SK-N-SH treated with all-trans-retinoic acid at 6 μM for 48 hours (cell line): ENCODE results near the gene CCDC88C.

Experiments used
- ARNTL ChIP-seq: fragments of 450-650 bp; formaldehyde crosslinking; IDR thresholded peaks from 2 replicates; pipeline ENCODE4 v1.5.0; 2020; ENCODE audit warnings: low read depth, mild to moderate bottlenecking, moderate library complexity, borderline replicate concordance
- ESRRG ChIP-seq: fragments of 250-450 bp; sonication (Bioruptor Pico); IDR thresholded peaks from 2 replicates; pipeline ENCODE4 v1.6.1; 2021; ENCODE audit warnings: mild to moderate bottlenecking
- TCF4 ChIP-seq: fragments of 250-450 bp; sonication (Bioruptor Pico); IDR thresholded peaks from 2 replicates; pipeline ENCODE4 v1.8.0; 2021; ENCODE audit warnings: mild to moderate bottlenecking, moderate library complexity, borderline replicate concordance
- TOX ChIP-seq: fragments of 250-450 bp; sonication (Bioruptor Pico); IDR thresholded peaks from 2 replicates; pipeline ENCODE4 v1.8.0; 2021; ENCODE audit warnings: mild to moderate bottlenecking, moderate library complexity, borderline replicate concordance
- ZNF565 ChIP-seq: fragments of 450-650 bp; formaldehyde crosslinking; conservative IDR thresholded peaks from 2 replicates; pipeline ENCODE4 v1.5.0; 2020; ENCODE audit warnings: low read depth, mild to moderate bottlenecking, moderate library complexity
- ZNF8 ChIP-seq: fragments of 450-650 bp; formaldehyde crosslinking; IDR thresholded peaks from 2 replicates; pipeline ENCODE4 v1.5.0; 2020; ENCODE audit warnings: mild to moderate bottlenecking, moderate library complexity
- TF ChIP-seq, protein P1 (sequence below): fragments of 250-450 bp; sonication (Bioruptor Pico); IDR thresholded peaks from 2 replicates; pipeline ENCODE4 v1.5.0; 2020; ENCODE audit warnings: mild to moderate bottlenecking, moderate library complexity
- TF ChIP-seq, protein P2 (sequence below): fragments of 250-450 bp; sonication (Bioruptor Pico); IDR thresholded peaks from 2 replicates; pipeline ENCODE4 v1.5.1; 2020; ENCODE audit warnings: low read depth, mild to moderate bottlenecking, moderate library complexity
- TF ChIP-seq, protein P3 (sequence below): fragments of 250-450 bp; sonication (Bioruptor Pico); IDR thresholded peaks from 2 replicates; pipeline ENCODE4 v1.8.0; 2020; ENCODE audit warnings: mild to moderate bottlenecking, moderate library complexity, borderline replicate concordance

DNA sequence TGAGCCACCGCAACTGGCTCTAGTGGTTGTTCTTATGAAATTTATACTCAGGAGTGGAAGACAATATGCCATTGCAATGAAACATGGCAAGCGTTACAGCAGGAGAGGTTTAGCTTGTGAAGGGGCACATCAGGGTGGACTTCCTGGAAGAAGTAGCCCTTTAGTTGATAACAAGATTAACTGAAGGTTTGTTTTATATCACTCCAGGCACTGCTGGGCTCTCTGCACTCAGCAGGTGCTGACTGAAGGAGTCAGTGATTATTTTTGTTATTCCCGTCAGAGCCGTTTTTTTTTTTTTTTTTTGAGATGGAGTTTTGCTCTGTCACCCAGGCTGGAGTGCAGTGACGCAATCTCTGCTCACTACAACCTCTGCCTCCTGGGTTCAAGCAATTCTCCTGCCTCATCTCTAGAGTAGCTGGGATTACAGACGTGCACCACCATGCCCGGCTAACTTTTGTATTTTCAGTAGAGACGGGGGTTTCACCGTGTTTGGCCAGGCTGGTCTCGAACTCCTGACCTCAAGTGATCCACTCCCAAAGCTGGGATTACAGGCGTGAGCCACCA lies 155.6 kb downstream of the CCDC88C start:
- TF ChIP-seq, protein P1, sequence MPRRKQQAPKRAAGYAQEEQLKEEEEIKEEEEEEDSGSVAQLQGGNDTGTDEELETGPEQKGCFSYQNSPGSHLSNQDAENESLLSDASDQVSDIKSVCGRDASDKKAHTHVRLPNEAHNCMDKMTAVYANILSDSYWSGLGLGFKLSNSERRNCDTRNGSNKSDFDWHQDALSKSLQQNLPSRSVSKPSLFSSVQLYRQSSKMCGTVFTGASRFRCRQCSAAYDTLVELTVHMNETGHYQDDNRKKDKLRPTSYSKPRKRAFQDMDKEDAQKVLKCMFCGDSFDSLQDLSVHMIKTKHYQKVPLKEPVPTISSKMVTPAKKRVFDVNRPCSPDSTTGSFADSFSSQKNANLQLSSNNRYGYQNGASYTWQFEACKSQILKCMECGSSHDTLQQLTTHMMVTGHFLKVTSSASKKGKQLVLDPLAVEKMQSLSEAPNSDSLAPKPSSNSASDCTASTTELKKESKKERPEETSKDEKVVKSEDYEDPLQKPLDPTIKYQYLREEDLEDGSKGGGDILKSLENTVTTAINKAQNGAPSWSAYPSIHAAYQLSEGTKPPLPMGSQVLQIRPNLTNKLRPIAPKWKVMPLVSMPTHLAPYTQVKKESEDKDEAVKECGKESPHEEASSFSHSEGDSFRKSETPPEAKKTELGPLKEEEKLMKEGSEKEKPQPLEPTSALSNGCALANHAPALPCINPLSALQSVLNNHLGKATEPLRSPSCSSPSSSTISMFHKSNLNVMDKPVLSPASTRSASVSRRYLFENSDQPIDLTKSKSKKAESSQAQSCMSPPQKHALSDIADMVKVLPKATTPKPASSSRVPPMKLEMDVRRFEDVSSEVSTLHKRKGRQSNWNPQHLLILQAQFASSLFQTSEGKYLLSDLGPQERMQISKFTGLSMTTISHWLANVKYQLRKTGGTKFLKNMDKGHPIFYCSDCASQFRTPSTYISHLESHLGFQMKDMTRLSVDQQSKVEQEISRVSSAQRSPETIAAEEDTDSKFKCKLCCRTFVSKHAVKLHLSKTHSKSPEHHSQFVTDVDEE (CRISPR knock-in tag): no peak
- TF ChIP-seq ZNF8 (CRISPR knock-in tag) (no peak), ARNTL (CRISPR knock-in tag) (no peak), TCF4 (no peak), ZNF565 (CRISPR knock-in tag) (no peak), TOX (CRISPR knock-in tag) (no peak), ESRRG (CRISPR knock-in tag) (no peak)
- TF ChIP-seq, protein P2, sequence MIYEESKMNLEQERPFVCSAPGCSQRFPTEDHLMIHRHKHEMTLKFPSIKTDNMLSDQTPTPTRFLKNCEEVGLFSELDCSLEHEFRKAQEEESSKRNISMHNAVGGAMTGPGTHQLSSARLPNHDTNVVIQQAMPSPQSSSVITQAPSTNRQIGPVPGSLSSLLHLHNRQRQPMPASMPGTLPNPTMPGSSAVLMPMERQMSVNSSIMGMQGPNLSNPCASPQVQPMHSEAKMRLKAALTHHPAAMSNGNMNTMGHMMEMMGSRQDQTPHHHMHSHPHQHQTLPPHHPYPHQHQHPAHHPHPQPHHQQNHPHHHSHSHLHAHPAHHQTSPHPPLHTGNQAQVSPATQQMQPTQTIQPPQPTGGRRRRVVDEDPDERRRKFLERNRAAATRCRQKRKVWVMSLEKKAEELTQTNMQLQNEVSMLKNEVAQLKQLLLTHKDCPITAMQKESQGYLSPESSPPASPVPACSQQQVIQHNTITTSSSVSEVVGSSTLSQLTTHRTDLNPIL: no peak
- TF ChIP-seq, protein P3, sequence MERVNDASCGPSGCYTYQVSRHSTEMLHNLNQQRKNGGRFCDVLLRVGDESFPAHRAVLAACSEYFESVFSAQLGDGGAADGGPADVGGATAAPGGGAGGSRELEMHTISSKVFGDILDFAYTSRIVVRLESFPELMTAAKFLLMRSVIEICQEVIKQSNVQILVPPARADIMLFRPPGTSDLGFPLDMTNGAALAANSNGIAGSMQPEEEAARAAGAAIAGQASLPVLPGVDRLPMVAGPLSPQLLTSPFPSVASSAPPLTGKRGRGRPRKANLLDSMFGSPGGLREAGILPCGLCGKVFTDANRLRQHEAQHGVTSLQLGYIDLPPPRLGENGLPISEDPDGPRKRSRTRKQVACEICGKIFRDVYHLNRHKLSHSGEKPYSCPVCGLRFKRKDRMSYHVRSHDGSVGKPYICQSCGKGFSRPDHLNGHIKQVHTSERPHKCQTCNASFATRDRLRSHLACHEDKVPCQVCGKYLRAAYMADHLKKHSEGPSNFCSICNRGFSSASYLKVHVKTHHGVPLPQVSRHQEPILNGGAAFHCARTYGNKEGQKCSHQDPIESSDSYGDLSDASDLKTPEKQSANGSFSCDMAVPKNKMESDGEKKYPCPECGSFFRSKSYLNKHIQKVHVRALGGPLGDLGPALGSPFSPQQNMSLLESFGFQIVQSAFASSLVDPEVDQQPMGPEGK: no peak
